HepG2 (cell line): ENCODE measurements around the gene SBK2. TPM values are rescaled to one million over a fixed set of nuclear protein-coding genes. Genes with fewer than 3 reads are reported as not detected.

Source experiments
- ATAC-seq: fragments of 200-7000 bp; cut with Tn5 transposase; 3 replicates; pipeline ENCODE4 v1.9.1; 2020; ENCODE audit warnings: mild to moderate bottlenecking, moderate library complexity
- BruUV-seq: library from RNA; stranded (reverse); fragments of 400-500 nt; replicated peaks from 2 replicates; lab custom pipeline; 2021; lab: Mats Ljungman, UMichigan
- CTCF ChIA-PET: fragments of 300-600 bp; formaldehyde crosslinking; extraction: SDS; loops from one replicate; lab custom pipeline; 2021; ENCODE audit warnings: low total read pairs, inconsistent platforms, low intra/inter-chr PET ratio; lab: Yijun Ruan, JAX
- POLR2A ChIA-PET: fragments of 350-600 bp; sonication (Branson Sonifier 250); formaldehyde crosslinking; loops from one replicate; lab custom pipeline; 2020; ENCODE audit warnings: antibody characterized with exemption, inconsistent platforms; lab: Yijun Ruan, JAX
- DNase-seq: peaks from one replicate; pipeline ENCODE4 v3.0.0-alpha.2; 2015; ENCODE audit warnings: low spot score
- FAIRE-seq: peaks from 3 replicates; lab custom pipeline; 2011; peaks lifted over from hg19 to GRCh38; lab: Jason Lieb, UNC
- H2AFZ ChIP-seq: one replicate; pipeline ENCODE4 v1.6.1; 2011; ENCODE audit warnings: low read length, inconsistent platforms
- H3K27ac ChIP-seq: fragments of 300-600 bp; 3 replicates; pipeline ENCODE4 v1.8.0; 2011; ENCODE audit warnings: mixed run types, mild to moderate bottlenecking, mixed read lengths, low read length, inconsistent platforms; ENCODE audit not compliant: insufficient read depth; ENCODE audit errors: extremely low read length
- H3K27me3 ChIP-seq, 2 experiments: fragments of 200-600 bp in 1 of 2; 2 replicates in 1 of 2; 3 replicates in 1 of 2; pipeline versions ENCODE4 v1.6.0 to v1.8.0; 2011; ENCODE audit warnings: low read length in 2 of 2, mild to moderate bottlenecking in 2 of 2, moderate library complexity in 2 of 2, inconsistent platforms in 1 of 2; ENCODE audit not compliant: insufficient read depth in 2 of 2, control insufficient read depth in 1 of 2
- H3K36me3 ChIP-seq, 2 experiments: fragments of 200-600 bp in 1 of 2; replicated peaks in 1 of 2; 2 replicates in 1 of 2; 3 replicates in 1 of 2; pipeline versions ENCODE4 v1.5.1 to v1.8.0; 2011; ENCODE audit warnings: low read length in 2 of 2, inconsistent platforms in 1 of 2; ENCODE audit not compliant: insufficient read depth in 2 of 2, control insufficient read depth in 1 of 2
- H3K4me1 ChIP-seq: 2 replicates; pipeline ENCODE4 v1.5.1; 2012; ENCODE audit warnings: low read length, inconsistent platforms; ENCODE audit not compliant: insufficient read depth
- H3K4me2 ChIP-seq: 2 replicates; pipeline ENCODE4 v1.6.0; 2011; ENCODE audit warnings: low read depth, low read length, inconsistent platforms
- H3K4me3 ChIP-seq, 3 experiments: fragments of 200-600 bp in 1 of 3; sonication (generic), shearing (Covaris generic) in 1 of 3; replicated peaks in 1 of 3; 2 replicates each; pipeline ENCODE4 v1.5.1; 2011 to 2016; ENCODE audit warnings: low read length in 3 of 3, inconsistent platforms in 2 of 3, low read depth in 2 of 3, mild to moderate bottlenecking in 2 of 3, control low read depth in 1 of 3, mixed read lengths in 1 of 3; ENCODE audit not compliant: insufficient read depth in 1 of 3
- H3K79me2 ChIP-seq: one replicate; pipeline ENCODE4 v1.6.1; 2011; ENCODE audit warnings: low read length, inconsistent platforms; ENCODE audit not compliant: insufficient read depth
- H3K9ac ChIP-seq: 2 replicates; pipeline ENCODE4 v1.6.0; 2011; ENCODE audit warnings: mild to moderate bottlenecking, low read depth, low read length, inconsistent platforms; ENCODE audit not compliant: insufficient read depth
- H3K9me3 ChIP-seq: 2 replicates; pipeline ENCODE4 v1.5.1; 2012; ENCODE audit warnings: mild to moderate bottlenecking, low read length
- H4K20me1 ChIP-seq: 2 replicates; pipeline ENCODE4 v1.6.0; 2011; ENCODE audit warnings: inconsistent platforms, mild to moderate bottlenecking, low read length, moderate library complexity; ENCODE audit not compliant: insufficient read depth
- ATM ChIP-seq: fragments of 450-650 bp; IDR thresholded peaks from 2 replicates; pipeline ENCODE4 v1.7.1; 2017; ENCODE audit warnings: mild to moderate bottlenecking, borderline replicate concordance
- CTCF ChIP-seq: sonication (generic); formaldehyde crosslinking; IDR thresholded peaks from 2 replicates; pipeline ENCODE4 v1.5.0; 2020; ENCODE audit warnings: mild to moderate bottlenecking, missing genetic modification reagents, moderate library complexity
- EZH2 ChIP-seq: conservative IDR thresholded peaks from 2 replicates; pipeline ENCODE4 v1.6.1; 2012; ENCODE audit warnings: mild to moderate bottlenecking, low read depth, low read length, moderate library complexity
- IKZF1 ChIP-seq: fragments of 450-650 bp; IDR thresholded peaks from 2 replicates; pipeline ENCODE4 v1.7.1; 2016
- NBN ChIP-seq: fragments of 450-650 bp; conservative IDR thresholded peaks from 2 replicates; pipeline ENCODE4 v1.6.1; 2017
- NCOA1 ChIP-seq: sonication (generic); formaldehyde crosslinking; IDR thresholded peaks from 2 replicates; pipeline ENCODE4 v1.9.0; 2021; ENCODE audit warnings: missing genetic modification reagents
- NR1H2 ChIP-seq: sonication (generic); formaldehyde crosslinking; IDR thresholded peaks from 2 replicates; pipeline ENCODE4 v1.8.1; 2022; ENCODE audit warnings: low read depth, missing genetic modification reagents, borderline replicate concordance
- REL ChIP-seq: sonication (generic); formaldehyde crosslinking; conservative IDR thresholded peaks from 2 replicates; pipeline ENCODE4 v1.8.0; 2022; ENCODE audit warnings: mild to moderate bottlenecking, missing genetic modification reagents, moderate library complexity
- REXO4 ChIP-seq: sonication (generic); formaldehyde crosslinking; IDR thresholded peaks from 2 replicates; pipeline ENCODE4 v1.8.0; 2022; ENCODE audit warnings: missing genetic modification reagents, mild to moderate bottlenecking, borderline replicate concordance
- SNAPC2 ChIP-seq: sonication (generic); formaldehyde crosslinking; IDR thresholded peaks from 2 replicates; pipeline ENCODE4 v1.8.1; 2022; ENCODE audit warnings: mild to moderate bottlenecking, missing genetic modification reagents
- SRF ChIP-seq: IDR thresholded peaks from 2 replicates; pipeline ENCODE4 v1.6.1; 2011; ENCODE audit warnings: mild to moderate bottlenecking, low read depth, low read length, moderate library complexity
- TBL1XR1 ChIP-seq: fragments of 150-350 bp; IDR thresholded peaks from 2 replicates; pipeline ENCODE4 v1.6.1; 2014; ENCODE audit warnings: borderline replicate concordance, low read length; ENCODE audit not compliant: partially characterized antibody
- ZBTB14 ChIP-seq: sonication (generic); formaldehyde crosslinking; IDR thresholded peaks from 2 replicates; pipeline ENCODE4 v1.4.0; 2020; ENCODE audit warnings: missing genetic modification reagents
- ZFP36L1 ChIP-seq: sonication (generic); formaldehyde crosslinking; IDR thresholded peaks from 2 replicates; pipeline ENCODE4 v1.8.0; 2022; ENCODE audit warnings: mild to moderate bottlenecking, missing genetic modification reagents, moderate library complexity
- ZMYM3 ChIP-seq: sonication (generic); formaldehyde crosslinking; IDR thresholded peaks from 2 replicates; pipeline ENCODE4 v1.5.1; 2020; ENCODE audit warnings: mild to moderate bottlenecking, missing genetic modification reagents
- ZNF460 ChIP-seq: sonication (generic); formaldehyde crosslinking; IDR thresholded peaks from 2 replicates; pipeline ENCODE4 v1.5.1; 2020; ENCODE audit warnings: missing genetic modification reagents, mild to moderate bottlenecking, borderline replicate concordance
- ZNF552 ChIP-seq: sonication (generic); formaldehyde crosslinking; IDR thresholded peaks from 2 replicates; pipeline ENCODE4 v1.9.0; 2022; ENCODE audit warnings: missing genetic modification reagents, mild to moderate bottlenecking, borderline replicate concordance
- ZNF556 ChIP-seq: sonication (generic); formaldehyde crosslinking; IDR thresholded peaks from 2 replicates; pipeline ENCODE4 v1.4.0; 2020; ENCODE audit warnings: mild to moderate bottlenecking, missing genetic modification reagents, borderline replicate concordance
- ZSCAN29 ChIP-seq: sonication (generic); formaldehyde crosslinking; conservative IDR thresholded peaks from 2 replicates; pipeline ENCODE4 v1.4.0; 2020; ENCODE audit warnings: mild to moderate bottlenecking, missing genetic modification reagents
- WGBS: methylation state at CpG from one replicate; pipeline ENCODE4 v1.1.6; 2017; ENCODE audit warnings: low lambda C conversion rate; 5-methylcytosine and 5-hydroxymethylcytosine counted together
- in situ Hi-C: cut with HindIII; loops from 2 replicates; pipeline ENCODE4 v1.10.0; 2017; ENCODE audit warnings: low pct_unique_long_range_greater_than_20kb; ENCODE audit not compliant: extremely low pct_ligation_motif_present
- intact Hi-C: fragments of 100-400 bp; cut with micrococcal nuclease; formaldehyde crosslinking; loops from one replicate; pipeline ENCODE4 v1.10.0; 2022; ENCODE audit not compliant: unreplicated experiment
- polyA plus RNA-seq, 8 experiments: library from polyadenylated mRNA; depleted of rRNA in 3 of 8; stranded (reverse) in 7 of 8; unstranded in 1 of 8; fragments of >200 nt; fragmentation: Illumina TruSeq in 4 of 8; extraction: Trizol in 4 of 8; gene quantifications; 2 replicates each; pipeline versions ENCODE4 v1.2.1 to v1.2.3, GENCODE V29; 2011 to 2016; ENCODE audit warnings: low read depth in 4 of 8, missing spikeins in 1 of 8, mixed read lengths in 1 of 8; ENCODE audit not compliant: insufficient read depth in 1 of 8
- total RNA-seq, 5 experiments: library from RNA; depleted of rRNA; stranded (reverse); fragments of >200 nt; fragmentation: Illumina TruSeq; extraction: Trizol; gene quantifications; 2 replicates each; pipeline ENCODE4 v1.2.3, GENCODE V29; 2016; ENCODE audit warnings: low read depth in 1 of 5
- TF ChIP-seq, protein P1 (sequence below): sonication (generic); formaldehyde crosslinking; IDR thresholded peaks from 2 replicates; pipeline ENCODE4 v1.5.1; 2020; ENCODE audit warnings: missing genetic modification reagents, mild to moderate bottlenecking, borderline replicate concordance
- TF ChIP-seq, protein P2 (sequence below): fragments of 450-650 bp; IDR thresholded peaks from 2 replicates; pipeline ENCODE4 v1.6.1; 2017

Gene SBK2
- total and polyA plus RNA-seq, 2 of the 13 experiments (the other 11 are each of a cell fraction or from before 2014, with no cell fraction given) = 0.24 TPM; not detected in 1

GRCh38 chr19:55528030-55528803, 8.7 kb downstream of the SBK2 start:
- 9% methylated on average over 15 of the region's 15 CpGs for WGBS
- POLR2A ChIA-PET = interaction anchor here (1.1 kb wide), 1 partner anchor 71 kb away, joined by 5 read pairs; the partner anchor contains the start of gene FIZ1
- H3K27ac ChIP-seq = no peak overlapping the region
- peaks cover 33% of the 10 kb centered on the region for H3K4me1 ChIP-seq
- peak overlapping the region; percentile 45 for H3K4me2 ChIP-seq
- H3K27me3 ChIP-seq = no peaks in the 10 kb centered on the region
- BruUV-seq = no TSS peak
- in situ Hi-C loops (no loop called here), intact Hi-C loops (no loop called here)
- DNase-seq = peak; percentile 30
- CTCF ChIA-PET = no interaction called here
- H3K9ac ChIP-seq = no peak overlapping the region
- H3K4me3 ChIP-seq = no peak overlapping the region
- no peaks in the 10 kb centered on the region for H3K36me3 ChIP-seq
- no peaks in the 10 kb centered on the region for H3K79me2 ChIP-seq
- FAIRE-seq = no peak
- no peaks in the 10 kb centered on the region for H4K20me1 ChIP-seq
- H3K9me3 ChIP-seq = no peaks in the 10 kb centered on the region
- no peak overlapping the region for H2AFZ ChIP-seq
- ATAC-seq = peak; percentile 59
- TF ChIP-seq EZH2 (no peak), NCOA1 (CRISPR knock-in tag) (no peak), NR1H2 (CRISPR knock-in tag) (no peak), ZNF460 (CRISPR knock-in tag) (no peak), SNAPC2 (CRISPR knock-in tag) (no peak), REXO4 (CRISPR knock-in tag) (no peak), CTCF (CRISPR knock-in tag) (peak; percentile 43; the same call in 1 of the 2 replicates), ZNF552 (no peak), ZBTB14 (CRISPR knock-in tag) (no peak), ATM (no peak), REL (CRISPR knock-in tag) (no peak), ZNF556 (CRISPR knock-in tag) (no peak), SRF (no peak), ZMYM3 (no peak), ZFP36L1 (CRISPR knock-in tag) (no peak), ZSCAN29 (CRISPR knock-in tag) (no peak), TBL1XR1 (no peak), IKZF1 (0 out of 2 replicates have a peak, but pooled peaks have one; percentile 34), NBN (0 out of 2 replicates have a peak, but pooled peaks have one; percentile 15)
- TF ChIP-seq, protein P1, sequence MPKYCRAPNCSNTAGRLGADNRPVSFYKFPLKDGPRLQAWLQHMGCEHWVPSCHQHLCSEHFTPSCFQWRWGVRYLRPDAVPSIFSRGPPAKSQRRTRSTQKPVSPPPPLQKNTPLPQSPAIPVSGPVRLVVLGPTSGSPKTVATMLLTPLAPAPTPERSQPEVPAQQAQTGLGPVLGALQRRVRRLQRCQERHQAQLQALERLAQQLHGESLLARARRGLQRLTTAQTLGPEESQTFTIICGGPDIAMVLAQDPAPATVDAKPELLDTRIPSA (CRISPR knock-in tag) = no peak
- TF ChIP-seq, protein P2, sequence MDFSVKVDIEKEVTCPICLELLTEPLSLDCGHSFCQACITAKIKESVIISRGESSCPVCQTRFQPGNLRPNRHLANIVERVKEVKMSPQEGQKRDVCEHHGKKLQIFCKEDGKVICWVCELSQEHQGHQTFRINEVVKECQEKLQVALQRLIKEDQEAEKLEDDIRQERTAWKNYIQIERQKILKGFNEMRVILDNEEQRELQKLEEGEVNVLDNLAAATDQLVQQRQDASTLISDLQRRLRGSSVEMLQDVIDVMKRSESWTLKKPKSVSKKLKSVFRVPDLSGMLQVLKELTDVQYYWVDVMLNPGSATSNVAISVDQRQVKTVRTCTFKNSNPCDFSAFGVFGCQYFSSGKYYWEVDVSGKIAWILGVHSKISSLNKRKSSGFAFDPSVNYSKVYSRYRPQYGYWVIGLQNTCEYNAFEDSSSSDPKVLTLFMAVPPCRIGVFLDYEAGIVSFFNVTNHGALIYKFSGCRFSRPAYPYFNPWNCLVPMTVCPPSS = no peak
